ENCODE data around the gene BCCIP. TPM values are rescaled to one million over a fixed set of nuclear protein-coding genes. Genes with fewer than 3 reads are reported as not detected.

BCCIP gene
- total and polyA plus RNA-seq, 2 of the 8 experiments (the other 6 are each of a cell fraction or from before 2014, with no cell fraction given), result 33.9 to 120 TPM

- Histone ChIP-seq H3K4me3 (ENCODE audit: extremely low read depth in 1 of 4, insufficient read depth in 2 of 4, low read depth in 3 of 4, low read length in 4 of 4) (no peak overlapping the region), H2AK5ac (ENCODE audit: low read depth, low read length) (no peak overlapping the region), H3K14ac (ENCODE audit: insufficient read length) (no peak overlapping the region), H3K4me1 (replicated peaks in 1 of 4; ENCODE audit: control insufficient read depth in 3 of 4, insufficient read depth in 4 of 4, low read length in 3 of 4) (no peaks in the 10 kb centered on the region), H3K9me3 (ENCODE audit: insufficient read depth in 2 of 2, low read depth in 1 of 2, low read length in 1 of 2) (no peaks in the 10 kb centered on the region), H3K27ac (ENCODE audit: low read depth, low read length) (no peak overlapping the region), H3K4me2 (ENCODE audit: insufficient read depth in 1 of 2, low read depth in 2 of 2, low read length in 2 of 2) (no peak overlapping the region), H3K79me2 (ENCODE audit: control insufficient read depth in 1 of 2, insufficient read depth in 2 of 2, low read length in 2 of 2) (no peaks in the 10 kb centered on the region), H2AFZ (ENCODE audit: low read length) (no peak overlapping the region), H4K8ac (ENCODE audit: extremely low read depth, insufficient read depth, low read length) (no peak overlapping the region), H2BK120ac (replicated peaks; ENCODE audit: low read depth, low read length) (no peak overlapping the region), H3K23me2 (ENCODE audit: low read depth, low read length) (no peaks in the 10 kb centered on the region), H4K91ac (replicated peaks; ENCODE audit: insufficient read length, low read length) (no peak overlapping the region), H3K79me1 (ENCODE audit: low read depth, low read length) (no peaks in the 10 kb centered on the region), H3K27me3 (replicated peaks in 1 of 4; ENCODE audit: control insufficient read depth in 3 of 4, extremely low read depth in 1 of 4, insufficient read depth in 3 of 4, low read length in 3 of 4) (no peaks in the 10 kb centered on the region), H2BK12ac (ENCODE audit: low read depth, low read length) (no peak overlapping the region), H3K56ac (replicated peaks; ENCODE audit: insufficient read length, low read depth, low read length) (no peak overlapping the region), H3K23ac (ENCODE audit: insufficient read length) (no peak overlapping the region), H3K4ac (replicated peaks; ENCODE audit: insufficient read length, low read depth, low read length) (no peak overlapping the region), H2BK20ac (ENCODE audit: low read length) (no peak overlapping the region), H2BK5ac (ENCODE audit: low read depth, low read length) (no peak overlapping the region), H4K20me1 (replicated peaks in 1 of 2; ENCODE audit: control insufficient read depth in 1 of 2, insufficient read depth in 2 of 2, low read length in 2 of 2) (no peaks in the 10 kb centered on the region), H3K9ac (replicated peaks in 1 of 4; ENCODE audit: extremely low read depth in 1 of 4, low read depth in 3 of 4, low read length in 3 of 4) (no peak overlapping the region), H2BK15ac (ENCODE audit: low read length) (no peak overlapping the region), H3K18ac (ENCODE audit: extremely low read depth, low read length) (no peak overlapping the region), H3K36me3 (ENCODE audit: control insufficient read depth in 2 of 4, insufficient read depth in 4 of 4, low read length in 3 of 4) (no peaks in the 10 kb centered on the region), H4K5ac (ENCODE audit: insufficient read length, low read depth, low read length) (no peak overlapping the region)
- FAIRE-seq (no peak), DNase-seq (ENCODE audit: low read depth in 1 of 2, low spot score in 2 of 2) (peak in 1 of 2 experiments; percentile 10)
- 72% methylated on average over 5 of the region's 5 CpGs; no CpG with 5 or more reads in 1 of the 2 experiments for WGBS, 2 experiments (ENCODE audit: extremely low coverage in 1 of 2, insufficient coverage in 1 of 2, insufficient read length in 1 of 2, insufficient replicate concordance in 2 of 2, low coverage in 1 of 2, low lambda C conversion rate in 2 of 2, missing lambda C conversion rate in 1 of 2)
- POLR2A ChIA-PET (ENCODE audit: partially characterized antibody), result no interaction called here
- TF ChIP-seq TBP (IDR thresholded peaks at IDR 0.05; ENCODE audit: low read depth, low read length) (no peak), YY1 (IDR thresholded peaks at IDR 0.05; ENCODE audit: low read depth, low read length) (no peak), TEAD4 (IDR thresholded peaks at IDR 0.05; ENCODE audit: low read depth, low read length) (no peak), GABPA (IDR thresholded peaks at IDR 0.05; ENCODE audit: borderline replicate concordance, insufficient read depth, low read length) (no peak), SIRT6 (IDR thresholded peaks at IDR 0.05; ENCODE audit: low read length) (no peak), CBX8 (IDR thresholded peaks at IDR 0.05; ENCODE audit: borderline replicate concordance, low read depth, low read length) (no peak), CREB1 (IDR thresholded peaks at IDR 0.05) (no peak), KDM4A (IDR thresholded peaks at IDR 0.05; ENCODE audit: low read depth, low read length, severe bottlenecking) (no peak), MAX (IDR thresholded peaks at IDR 0.05) (no peak), JUND (IDR thresholded peaks at IDR 0.05; ENCODE audit: low read length) (no peak)
- CTCF ChIA-PET (ENCODE audit: partially characterized antibody), result interaction anchor here (1.3 kb wide), 1 partner anchor 10 kb away, joined by 4 read pairs; no protein-coding TSS in a partner anchor
Observed at GRCh38 chr10:125778556-125778955, 44.8 kb upstream of the BCCIP start.

All from H1 (cell line).